PC-9 (cell line): ENCODE measurements around the gene ECHDC3.

Source experiments
- CTCF ChIP-seq: fragments of 200-600 bp; sonication (generic); conservative IDR thresholded peaks from 2 replicates; pipeline ENCODE4 v1.6.1; 2017; ENCODE audit warnings: mixed run types, antibody characterized with exemption, mild to moderate bottlenecking, moderate library complexity
- EZH2 ChIP-seq: fragments of 200-600 bp; sonication (generic); IDR thresholded peaks from 2 replicates; pipeline ENCODE4 v1.8.0; 2017; ENCODE audit warnings: antibody characterized with exemption, low read depth

DNA sequence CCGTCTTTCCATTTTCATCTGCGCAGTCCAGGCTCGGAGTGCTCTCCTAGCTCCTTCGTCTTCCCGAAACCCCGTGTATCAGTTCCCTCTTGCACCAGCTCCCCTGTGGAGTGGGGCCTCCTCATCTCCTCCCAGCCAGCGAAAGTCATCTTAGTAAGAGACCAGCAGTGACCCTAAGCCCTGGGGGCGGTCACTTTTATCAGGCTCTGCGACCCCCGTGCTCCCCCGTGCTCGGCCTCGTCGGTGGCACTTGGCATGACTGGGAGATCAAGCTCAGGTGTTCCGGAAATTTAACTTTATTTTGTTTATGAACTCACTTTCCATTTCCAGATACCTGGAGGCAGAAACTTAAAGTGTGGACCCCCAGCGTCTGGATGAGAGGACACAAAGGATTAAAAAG lies 574 bp upstream of the ECHDC3 start:
- TF ChIP-seq EZH2 (no peak), CTCF (no peak)
